Astrocyte (in vitro differentiated cells and primary cell): ENCODE data around the gene SEC24D.

Experiments used
- CTCF ChIP-seq: IDR thresholded peaks from 2 replicates; pipeline ENCODE4 v1.5.1; 2011; ENCODE audit warnings: low read depth, mild to moderate bottlenecking, inconsistent platforms, low read length, moderate library complexity; ENCODE audit not compliant: insufficient read depth
- EZH2 ChIP-seq: IDR thresholded peaks from 2 replicates; pipeline ENCODE4 v1.6.1; 2012; ENCODE audit warnings: mild to moderate bottlenecking, low read length, inconsistent platforms; ENCODE audit not compliant: insufficient read depth

GRCh38 chr4:118798658-118799057, 37.3 kb downstream of the SEC24D start:
- TF ChIP-seq EZH2 (no peak), CTCF (no peak)
